Midbrain (tissue), 1 donor: ENCODE measurements around the gene ADAMTS2.
"Not testable (repeated sequence)": the region's sequence is repeated elsewhere in the genome, so short reads cannot be mapped to it uniquely, and the experiment has no call there.

ENCODE experiments used
- DNase-seq: peaks from one replicate; lab custom pipeline; 2025; lab: John Stamatoyannopoulos, UW

The ADAMTS2 gene

GRCh38 chr5:179296150-179296821 lies 49.0 kb downstream of the ADAMTS2 start:
- no peak for DNase-seq

- DNase-seq = no peak
These were observed 49.5 kb downstream of the ADAMTS2 start for GRCh38 chr5:179295778-179296149.

- peak; percentile 11 for DNase-seq
These were observed 50.1 kb downstream of the ADAMTS2 start for GRCh38 chr5:179294891-179295777.

- no peak for DNase-seq
These were observed 51.0 kb downstream of the ADAMTS2 start for GRCh38 chr5:179294131-179294780.

- no peak for DNase-seq
These were observed 52.3 kb downstream of the ADAMTS2 start for GRCh38 chr5:179292681-179293635.

- DNase-seq = no peak
These were observed 53.1 kb downstream of the ADAMTS2 start for GRCh38 chr5:179292202-179292601.

- no peak for DNase-seq
These were observed 54.4 kb downstream of the ADAMTS2 start for GRCh38 chr5:179290681-179291540.

GRCh38 chr5:179289756-179290385 lies 55.4 kb downstream of the ADAMTS2 start:
- DNase-seq = no peak

- DNase-seq = no peak
These were observed 56.5 kb downstream of the ADAMTS2 start for GRCh38 chr5:179288809-179289185.

- DNase-seq = no peak
These were observed 57.0 kb downstream of the ADAMTS2 start for GRCh38 chr5:179288101-179288808.

GRCh38 chr5:179287631-179288030 lies 57.6 kb downstream of the ADAMTS2 start:
- no peak for DNase-seq

GRCh38 chr5:179287071-179287470 lies 58.2 kb downstream of the ADAMTS2 start:
- no peak for DNase-seq

GRCh38 chr5:179285776-179286162 lies 59.5 kb downstream of the ADAMTS2 start:
- DNase-seq = not testable (repeated sequence)

- DNase-seq = peak; percentile 58
These were observed 60.3 kb downstream of the ADAMTS2 start for GRCh38 chr5:179284751-179285631.

GRCh38 chr5:179283908-179284307 lies 61.4 kb downstream of the ADAMTS2 start:
- not testable (repeated sequence) for DNase-seq

GRCh38 chr5:179281694-179282093 lies 63.6 kb downstream of the ADAMTS2 start:
- DNase-seq = no peak

GRCh38 chr5:179280095-179280490 lies 65.2 kb downstream of the ADAMTS2 start:
- DNase-seq = no peak

- no peak for DNase-seq
These were observed 65.7 kb downstream of the ADAMTS2 start for GRCh38 chr5:179279347-179280094.
